Epithelial cell of prostate (primary cell): ENCODE data around the gene PDCD10.

ENCODE experiments used
- DNase-seq: peaks from one replicate; pipeline ENCODE4 v3.0.0-alpha.2; 2011; ENCODE audit warnings: low read depth, low spot score
- H3K27ac ChIP-seq: fragments of 450-650 bp; 2 replicates; pipeline ENCODE4 v1.5.1; 2017; ENCODE audit warnings: mild to moderate bottlenecking

Gene PDCD10

DNA sequence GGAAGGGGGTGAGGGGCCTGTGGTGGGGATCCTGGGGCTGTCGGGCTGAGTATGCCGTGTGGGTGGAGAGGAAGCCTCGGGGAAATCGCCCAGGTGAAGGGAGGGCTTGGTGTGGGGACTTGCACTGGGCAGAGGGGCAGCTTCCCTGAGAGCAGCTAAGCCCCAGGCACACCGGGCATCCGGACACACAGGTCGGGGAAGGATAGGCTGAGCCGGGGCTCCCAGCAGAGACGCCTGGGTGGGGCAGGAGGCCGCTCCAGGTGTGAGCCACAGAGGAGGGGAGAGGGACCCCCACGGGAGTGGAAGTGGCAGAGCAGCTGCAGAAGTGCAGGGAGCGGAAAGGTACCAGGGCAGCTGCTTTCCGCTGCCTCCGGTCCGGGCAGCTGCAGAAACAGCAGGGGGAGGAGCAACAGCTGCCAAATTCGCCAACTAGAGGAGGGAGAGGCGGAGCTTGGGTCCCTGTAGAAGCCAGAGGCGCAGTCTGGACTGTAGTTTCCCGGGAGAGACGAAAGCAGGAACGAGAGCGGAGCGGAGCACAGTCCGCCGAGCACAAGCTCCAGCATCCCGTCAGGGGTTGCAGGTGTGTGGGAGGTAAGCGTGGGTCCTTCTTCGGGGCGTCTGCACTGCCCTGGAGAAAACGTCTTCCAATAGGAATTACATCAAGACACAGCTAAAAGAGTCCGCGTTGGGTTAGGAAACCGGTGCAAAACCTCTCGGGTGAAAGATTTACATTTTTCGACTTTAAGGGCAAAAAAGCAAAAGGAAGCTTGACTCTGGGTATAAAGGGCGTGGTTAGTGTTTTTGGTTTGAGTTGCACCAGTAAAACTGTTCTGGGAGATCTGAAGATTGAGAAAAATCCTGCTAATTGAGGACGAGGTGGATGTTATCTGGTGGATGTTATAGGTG lies 794 bp upstream of the PDCD10 start, which contains the start of gene SERPINI1:
SERPINI1 (plus strand) TSS at position 489 of the 906 bp plus-strand sequence. CDS start 53,408 bp downstream, outside the sequence.
- peak within 1 kb of the TSS; percentile 96 for H3K27ac ChIP-seq

DNA sequence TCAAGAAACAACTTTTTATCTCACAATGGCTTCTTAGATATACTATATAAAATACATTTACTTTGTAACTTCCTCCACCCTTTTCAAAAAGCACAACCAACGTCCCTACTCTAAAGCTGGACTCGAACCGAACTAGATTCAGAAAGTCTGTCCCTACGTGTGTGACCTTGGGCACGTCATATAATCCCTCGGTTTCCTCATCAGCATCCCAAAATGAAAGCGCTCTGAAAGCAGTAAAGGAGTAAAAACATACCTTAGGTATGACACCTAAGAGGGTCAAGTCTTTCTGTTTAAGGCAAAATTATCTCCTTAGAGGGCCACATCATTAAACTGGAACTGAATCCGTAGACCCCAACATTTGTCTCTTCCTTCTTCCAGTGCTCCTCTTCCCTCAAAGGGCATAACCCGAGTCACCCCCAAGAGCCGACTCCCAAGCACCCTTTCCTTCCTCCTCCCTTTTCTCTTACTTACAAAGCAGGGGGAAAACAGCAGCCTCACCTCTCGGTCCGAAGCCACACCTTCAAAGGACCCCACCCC lies 663 bp downstream of the PDCD10 start:
- DNase-seq: no peak

More for the DNA sequence above, 794 bp upstream of the PDCD10 start, which contains the start of gene SERPINI1:
- peak; percentile 73 for DNase-seq

DNA sequence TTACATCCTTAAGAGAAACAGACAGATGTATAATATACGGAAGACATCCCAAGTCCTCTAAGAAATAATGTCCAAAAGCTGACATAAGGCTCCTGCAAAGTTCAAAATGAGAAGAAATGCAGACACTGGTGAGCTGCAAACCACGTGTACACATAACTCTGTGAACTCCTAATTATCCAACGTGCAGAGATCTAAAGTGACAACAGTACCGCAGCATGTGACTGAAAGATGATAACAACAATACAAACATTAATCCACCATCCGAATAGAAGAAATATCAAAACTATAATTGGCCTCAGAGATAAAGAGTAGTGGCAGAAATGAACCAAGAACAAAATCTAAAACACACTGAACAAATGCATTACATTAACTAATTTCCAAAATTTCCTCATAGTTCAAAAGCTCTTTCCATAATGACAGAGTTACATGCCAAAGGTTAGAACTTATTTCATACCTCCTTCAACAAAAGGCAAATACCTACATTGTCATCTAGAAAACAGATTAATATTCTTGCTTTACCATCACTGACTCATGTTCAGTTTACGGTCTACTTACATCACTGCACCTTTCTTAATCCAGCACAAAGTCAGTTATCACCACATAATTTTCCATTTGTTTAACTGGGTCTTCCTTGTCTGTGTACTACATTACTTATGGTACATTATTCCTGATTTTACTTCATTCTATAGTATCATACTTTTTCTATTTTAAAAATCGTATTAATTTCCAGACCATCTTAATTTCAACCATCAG lies 2.2 kb downstream of the PDCD10 start:
- peak overlapping the region; percentile 96 for H3K27ac ChIP-seq
- DNase-seq: no peak

More for the DNA sequence above, 663 bp downstream of the PDCD10 start:
- H3K27ac ChIP-seq: peak overlapping the region; percentile 96

DNA sequence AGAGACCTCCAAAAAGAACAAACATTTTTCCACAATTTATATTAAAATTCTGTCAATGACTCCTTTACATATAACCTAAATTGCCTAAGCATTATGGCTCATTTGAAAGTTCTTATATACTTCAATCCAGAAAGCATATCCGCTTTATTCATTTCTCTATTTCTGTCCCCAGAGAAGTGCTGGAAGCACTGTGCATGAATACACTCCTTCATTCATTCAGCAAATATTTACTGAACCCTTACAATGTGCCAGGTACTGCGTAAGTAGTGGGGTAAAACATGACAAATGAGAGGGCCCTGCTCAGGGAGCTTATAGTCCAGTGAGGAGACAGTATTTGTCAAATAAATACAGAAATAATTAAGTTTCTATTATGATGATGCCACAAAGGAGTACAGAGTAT lies 3.3 kb downstream of the PDCD10 start:
- H3K27ac ChIP-seq: no peak overlapping the region
- DNase-seq: no peak

DNA sequence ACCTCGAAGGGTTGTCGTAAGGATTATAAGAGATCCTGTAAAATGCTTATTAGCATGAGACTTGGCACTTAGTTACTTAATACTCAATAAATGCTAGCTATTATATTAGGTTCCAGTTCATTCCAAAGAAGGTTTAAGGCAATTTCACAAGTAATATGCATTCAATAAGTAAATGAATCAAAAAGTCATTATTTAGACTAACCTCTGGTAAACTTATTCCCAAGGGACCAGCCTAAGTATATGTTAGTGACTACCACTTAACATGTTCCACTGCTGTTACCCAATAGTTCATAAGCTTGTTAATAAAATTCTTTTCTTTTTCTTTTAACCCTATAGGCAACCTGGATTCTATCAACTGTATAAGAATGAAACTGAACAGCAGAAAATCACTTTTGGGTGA lies 5.1 kb downstream of the PDCD10 start:
- DNase-seq: no peak
- no peak overlapping the region for H3K27ac ChIP-seq

DNA sequence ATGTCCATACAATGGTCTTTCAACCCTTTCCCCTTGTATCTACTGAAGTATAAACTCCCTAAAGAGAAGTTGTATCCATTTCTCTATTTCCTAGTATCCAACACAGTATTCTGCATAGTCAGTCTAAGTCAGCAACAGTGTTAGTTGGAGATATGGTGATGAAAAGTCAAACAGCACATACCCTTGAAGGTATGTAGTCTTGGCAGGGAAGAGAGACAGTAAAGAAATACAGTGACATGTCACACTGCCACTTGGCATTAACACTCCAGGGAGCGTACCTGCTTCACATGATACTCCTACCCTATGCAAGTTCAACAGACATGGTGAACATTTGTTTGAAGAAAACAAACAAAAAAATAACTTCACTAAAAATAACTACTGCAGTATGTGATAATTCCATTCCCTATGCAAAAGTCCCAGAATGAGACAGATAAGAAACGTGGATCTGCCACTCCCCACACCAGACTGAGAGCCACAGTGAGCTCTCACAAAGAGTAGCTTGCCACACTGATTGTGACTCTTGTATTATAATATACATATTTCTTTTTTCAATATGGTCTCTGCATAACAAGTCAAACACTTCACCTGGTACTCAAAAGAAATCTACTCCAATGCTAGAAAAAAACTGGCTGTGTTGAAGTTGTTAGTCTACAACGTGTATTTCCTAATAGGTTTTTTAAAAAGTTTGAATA lies 5.9 kb downstream of the PDCD10 start:
- no peak overlapping the region for H3K27ac ChIP-seq

DNA sequence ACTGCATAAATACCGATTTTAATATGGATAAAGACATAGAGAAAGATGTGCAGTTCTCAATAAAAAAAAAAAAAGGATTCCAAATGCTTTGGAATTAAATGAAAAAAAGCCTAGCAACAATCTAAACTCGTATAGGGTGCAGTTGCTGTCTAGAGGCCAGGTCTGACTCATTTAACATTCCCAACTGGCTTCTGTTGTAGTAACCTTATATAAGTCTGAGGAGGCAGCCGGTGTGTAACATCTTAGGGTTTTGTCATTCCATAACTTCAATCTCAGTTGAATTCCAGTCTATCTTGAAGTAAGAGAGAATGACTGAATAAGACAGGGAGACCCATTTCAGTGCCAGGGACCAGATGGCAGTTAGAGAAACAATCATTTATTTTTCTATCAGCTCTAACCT lies 6.5 kb downstream of the PDCD10 start:
- H3K27ac ChIP-seq: no peak overlapping the region
- peak; percentile 8 for DNase-seq

More for the DNA sequence above, 5.9 kb downstream of the PDCD10 start:
- DNase-seq: no peak

DNA sequence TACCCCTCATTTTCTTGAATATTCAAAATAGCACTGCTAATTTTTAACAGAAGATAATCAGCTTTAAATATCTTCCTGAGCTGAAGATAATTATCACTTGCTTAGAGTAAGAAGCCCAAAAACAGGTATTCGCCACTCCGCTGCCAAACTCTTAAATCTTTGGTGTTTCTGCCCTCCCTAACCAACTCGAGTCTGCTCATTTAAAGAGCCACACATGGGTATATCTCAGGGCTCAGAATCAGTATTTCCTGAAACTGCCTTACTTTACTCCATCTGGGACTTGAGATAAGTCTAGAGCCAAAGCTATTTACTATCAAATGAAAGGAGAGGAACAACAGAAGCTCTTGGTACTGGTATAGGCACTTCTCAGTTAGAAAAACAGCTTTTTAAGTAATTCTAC lies 10.8 kb downstream of the PDCD10 start:
- no peak overlapping the region for H3K27ac ChIP-seq

DNA sequence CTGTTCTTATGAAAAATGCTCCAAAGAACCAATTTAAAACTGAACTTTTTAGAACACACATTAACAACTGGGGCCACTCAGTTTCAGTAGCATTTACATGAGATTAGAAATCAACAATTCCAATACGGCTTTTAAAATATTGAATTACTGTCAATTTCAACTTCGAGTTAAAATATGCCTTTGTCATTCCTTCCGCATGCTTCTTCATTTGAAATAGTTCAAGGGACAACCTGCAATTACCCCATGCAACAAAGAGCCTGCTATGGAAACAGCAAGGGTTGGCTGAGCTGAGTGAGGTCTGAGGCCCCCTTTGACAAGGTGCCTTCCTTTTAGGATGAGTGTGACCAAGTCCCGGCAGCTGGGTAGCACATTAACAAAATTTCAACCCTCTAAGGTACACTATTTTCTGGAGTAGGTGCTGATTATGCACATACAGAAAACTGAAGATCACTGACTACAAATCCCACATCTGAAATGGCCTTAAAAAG lies 11.6 kb downstream of the PDCD10 start:
- no peak for DNase-seq

More for the DNA sequence above, 10.8 kb downstream of the PDCD10 start:
- no peak for DNase-seq

DNA sequence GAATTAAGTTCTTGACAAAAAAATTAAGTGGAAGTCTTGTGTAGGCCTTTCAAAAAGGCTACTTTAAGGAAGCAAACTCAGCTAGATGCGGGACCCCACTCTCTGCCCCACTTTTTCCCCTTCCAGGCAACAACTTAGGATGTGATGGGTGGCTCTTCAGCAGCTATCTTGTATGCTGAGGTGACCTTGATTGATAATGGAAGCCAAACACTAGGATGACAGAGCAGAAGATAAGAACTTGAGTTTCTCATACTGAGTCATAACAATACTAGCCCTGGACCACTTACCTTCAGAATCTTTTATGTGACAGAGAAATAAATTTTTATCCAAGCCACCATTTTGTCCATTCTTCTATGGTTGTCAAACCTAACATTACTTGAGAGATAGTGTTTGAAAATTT lies 16.1 kb downstream of the PDCD10 start:
- no peak for DNase-seq
- H3K27ac ChIP-seq: no peak overlapping the region

More for the DNA sequence above, 11.6 kb downstream of the PDCD10 start:
- no peak overlapping the region for H3K27ac ChIP-seq

DNA sequence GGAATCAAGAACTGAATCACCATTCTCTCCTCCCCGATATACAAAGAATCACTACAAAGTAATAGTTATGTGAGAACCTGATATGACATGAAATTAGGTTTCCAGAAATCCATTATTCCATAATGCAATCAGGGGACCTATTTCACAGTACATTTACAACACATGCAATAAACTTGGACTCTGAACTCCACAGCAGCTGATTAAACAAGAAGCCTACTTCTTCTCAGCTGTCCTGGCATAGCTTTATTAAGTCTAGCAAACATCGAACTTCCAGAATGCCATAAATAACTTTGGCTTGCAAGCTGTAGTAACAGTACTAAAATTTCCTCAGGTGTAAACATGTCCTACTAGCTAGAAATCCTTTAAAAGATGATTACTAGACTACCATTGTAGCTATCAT lies 17.8 kb downstream of the PDCD10 start:
- no peak overlapping the region for H3K27ac ChIP-seq
- DNase-seq: no peak

DNA sequence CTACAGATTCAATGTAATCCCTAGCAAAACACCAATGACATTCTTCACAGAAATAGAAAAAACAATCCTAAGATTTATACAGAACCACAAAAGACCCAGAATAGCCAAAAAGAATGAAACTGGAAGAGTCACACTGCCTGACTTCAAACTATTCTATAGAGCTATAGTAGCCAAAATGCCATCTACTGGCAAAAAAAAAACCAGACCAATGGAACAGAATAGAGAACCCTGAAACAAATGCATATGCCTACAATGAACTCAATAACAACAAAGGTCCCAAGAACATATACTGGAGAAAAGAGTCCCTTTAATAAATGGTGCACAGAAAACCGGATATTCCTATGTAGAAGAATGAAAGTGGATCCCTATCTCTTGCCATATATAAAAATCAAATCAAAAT lies 19.8 kb downstream of the PDCD10 start:
- no peak for DNase-seq
- H3K27ac ChIP-seq: no peak overlapping the region

DNA sequence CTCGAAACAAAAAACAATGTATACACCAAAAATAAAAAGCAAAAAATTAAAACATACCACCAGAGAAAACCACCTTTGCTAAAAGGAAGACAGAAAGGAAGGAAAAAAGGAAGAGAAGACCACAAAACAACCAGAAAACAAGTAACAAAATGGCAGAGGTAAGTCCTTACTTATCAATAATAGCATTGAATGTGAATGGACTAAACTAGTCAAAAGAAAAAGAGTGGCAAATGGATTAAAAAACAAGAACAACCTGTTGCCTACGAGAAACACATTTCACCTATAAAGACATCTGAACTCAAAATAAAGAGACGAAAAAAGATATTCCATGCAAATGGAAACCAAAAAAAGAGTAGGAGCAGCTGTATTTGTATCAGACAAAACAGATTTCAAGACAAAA lies 22.2 kb downstream of the PDCD10 start:
- no peak for DNase-seq
- H3K27ac ChIP-seq: no peak overlapping the region

DNA sequence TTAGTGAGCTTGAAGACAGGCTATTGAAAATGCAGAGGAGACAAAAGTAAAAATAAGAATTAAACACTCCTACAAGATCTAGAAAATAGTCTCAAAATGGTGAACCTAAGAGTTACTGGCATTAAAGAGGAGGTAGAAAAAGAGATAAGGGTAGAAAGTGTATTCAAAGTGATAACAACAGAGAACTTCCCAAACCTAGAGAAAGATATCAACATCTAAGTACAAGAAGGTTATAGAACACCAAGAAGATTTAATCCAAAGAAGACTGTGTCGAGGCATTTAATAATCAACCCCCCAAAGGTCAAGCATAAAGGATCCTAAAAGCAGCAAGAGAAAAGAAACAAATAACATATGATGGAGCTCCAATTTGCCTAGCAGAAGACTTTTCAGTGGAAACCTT lies 23.3 kb downstream of the PDCD10 start:
- no peak for DNase-seq
- H3K27ac ChIP-seq: no peak overlapping the region

DNA sequence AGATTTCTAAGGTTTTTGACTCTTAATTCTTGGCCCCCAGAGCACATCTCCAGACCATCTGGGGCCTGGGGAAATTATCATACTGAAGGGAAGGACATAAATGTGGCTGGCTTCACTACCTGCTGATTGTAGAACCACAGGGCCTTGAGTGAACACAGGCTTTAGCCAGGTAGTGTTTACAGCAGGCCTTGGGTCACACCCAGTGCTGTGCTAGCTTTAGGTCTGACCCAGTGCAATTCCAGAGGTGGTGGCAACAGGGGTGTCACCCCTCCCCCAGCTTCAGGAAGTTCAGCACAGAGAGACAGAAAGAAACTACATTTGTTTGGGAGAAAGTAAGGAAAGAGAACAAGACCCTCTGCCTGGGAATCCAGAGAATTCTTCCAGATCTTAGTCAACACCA lies 24.1 kb downstream of the PDCD10 start:
- DNase-seq: no peak

DNA sequence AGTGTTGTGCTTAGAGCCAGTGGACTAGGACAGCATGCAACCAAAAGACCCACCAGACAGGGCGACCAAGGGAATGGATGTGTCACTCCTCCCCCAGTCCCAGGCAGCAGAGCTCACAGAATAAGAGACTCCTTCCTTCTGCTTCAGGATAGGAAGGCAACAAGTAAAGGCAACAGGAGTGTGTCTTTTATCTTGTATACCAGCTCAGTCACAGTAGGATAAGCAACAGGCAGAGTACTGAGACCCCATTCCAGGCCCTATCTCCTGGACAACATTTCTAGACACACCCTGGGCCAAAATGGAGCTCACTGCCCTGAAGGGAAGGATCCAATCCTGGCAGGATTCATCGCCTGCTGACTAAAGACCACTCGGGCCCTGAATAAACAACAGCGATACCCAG lies 25.0 kb downstream of the PDCD10 start:
- no peak overlapping the region for H3K27ac ChIP-seq
- no peak for DNase-seq

More for the DNA sequence above, 24.1 kb downstream of the PDCD10 start:
- H3K27ac ChIP-seq: no peak overlapping the region

DNA sequence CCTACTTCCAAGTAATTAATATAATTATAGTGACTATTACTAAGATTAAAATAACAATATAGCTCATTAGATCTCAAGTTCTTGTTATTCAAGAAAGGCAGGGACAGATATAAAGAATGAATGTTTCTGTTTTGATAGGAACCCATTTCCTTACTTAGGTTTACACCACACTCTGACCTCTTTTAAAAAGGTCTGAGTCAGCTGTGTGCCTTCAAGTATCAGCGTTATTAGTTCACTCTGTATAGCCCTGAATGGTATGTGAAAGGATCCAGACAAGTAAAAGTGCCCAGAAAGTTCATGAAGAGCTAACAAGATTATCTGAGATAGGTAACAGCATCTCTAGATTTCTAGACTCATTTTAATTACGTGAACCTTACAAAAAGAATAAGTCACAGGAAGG lies 28.9 kb downstream of the PDCD10 start:
- no peak overlapping the region for H3K27ac ChIP-seq
- DNase-seq: no peak

DNA sequence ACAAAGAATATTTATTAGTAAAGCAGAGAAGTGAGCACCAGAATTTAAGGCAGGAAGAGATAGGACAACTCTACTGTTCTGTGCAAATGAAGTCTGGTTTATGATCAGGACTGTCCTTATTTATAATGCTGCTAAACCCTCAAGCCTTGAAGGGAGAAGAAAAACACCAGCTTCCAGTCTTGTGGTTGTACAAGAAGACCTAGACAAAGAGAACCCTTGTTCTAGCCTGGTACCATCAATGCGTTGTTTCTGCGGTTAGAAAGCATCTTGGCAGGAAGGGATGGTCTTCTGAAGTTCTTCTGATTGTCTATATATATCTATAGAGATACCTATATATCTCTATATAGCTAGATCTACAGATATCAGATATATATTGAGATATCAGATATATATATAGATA lies 33.8 kb downstream of the PDCD10 start:
- H3K27ac ChIP-seq: no peak overlapping the region
- DNase-seq: no peak

DNA sequence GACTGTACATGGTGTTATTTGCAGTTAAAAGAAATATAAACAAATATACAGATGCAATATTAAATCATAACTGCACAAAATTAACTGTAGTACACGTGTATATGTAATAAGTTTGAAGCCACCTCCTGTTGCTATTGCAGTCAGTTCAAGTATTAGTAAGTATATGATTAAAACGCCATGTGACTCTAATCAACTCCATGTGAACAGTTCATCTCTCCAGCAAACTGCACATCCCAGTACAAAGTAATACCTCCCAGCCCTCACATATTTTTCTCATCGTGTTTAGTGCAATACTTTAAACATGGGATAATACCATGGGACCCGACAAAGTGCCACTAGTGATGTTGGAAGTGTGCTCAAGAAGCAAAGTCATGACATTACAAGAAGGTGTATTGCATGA lies 34.6 kb downstream of the PDCD10 start:
- no peak overlapping the region for H3K27ac ChIP-seq
- no peak for DNase-seq

DNA sequence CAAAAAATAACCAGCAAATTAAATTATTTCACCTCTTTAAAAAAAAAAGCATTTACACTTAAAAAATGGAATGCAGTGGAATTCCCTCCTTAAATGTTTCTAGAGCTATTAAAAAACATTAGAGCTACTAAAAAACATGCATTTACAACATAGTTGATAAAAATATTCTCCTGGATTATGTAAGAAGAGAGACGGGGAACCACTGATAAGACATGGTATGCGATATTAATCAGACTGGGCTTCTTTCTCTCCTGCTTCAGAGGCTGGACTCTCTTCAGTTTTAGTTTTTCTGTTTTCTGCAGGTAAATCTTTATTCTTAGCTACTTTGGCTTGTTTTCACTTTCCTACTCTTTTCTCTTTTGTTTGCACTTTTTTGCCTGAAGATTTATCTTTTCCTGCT lies 40.6 kb downstream of the PDCD10 start:
- DNase-seq: no peak
- H3K27ac ChIP-seq: no peak overlapping the region
